ENCODE results near the gene CXCR1. TPM values are rescaled to one million over a fixed set of nuclear protein-coding genes. Genes with fewer than 3 reads are reported as not detected.

Gene CXCR1
- polyA plus RNA-seq, 1 donor (not counting 4 experiments of a cell fraction or from before 2014, with no cell fraction given), result 14.5 TPM

- Histone ChIP-seq H3K4me2 (ENCODE audit: control insufficient read depth, extremely low read depth, insufficient read depth, low read depth, low read length) (no peak overlapping the region), H3K27ac (ENCODE audit: control insufficient read depth, insufficient read depth, low read length) (no peak overlapping the region), H3K9me1 (ENCODE audit: control insufficient read depth, extremely low read depth, insufficient read depth, low read length) (no peaks in the 10 kb centered on the region), H3K9ac (ENCODE audit: control insufficient read depth, extremely low read depth, insufficient read depth, low read length) (no peak overlapping the region), H2AFZ (ENCODE audit: control insufficient read depth, low read length) (no peak overlapping the region), H3K4me3 (ENCODE audit: control insufficient read depth in 2 of 3, extremely low read depth in 1 of 3, insufficient read depth in 2 of 3, low read depth in 1 of 3, low read length in 3 of 3) (no peak overlapping the region), H4K20me1 (ENCODE audit: control insufficient read depth, extremely low read depth, insufficient read depth, low read length) (no peaks in the 10 kb centered on the region), H3K36me3 (ENCODE audit: control insufficient read depth in 2 of 2, extremely low read depth in 1 of 2, insufficient read depth in 2 of 2, low read length in 2 of 2) (no peaks in the 10 kb centered on the region), H3K4me1 (ENCODE audit: control insufficient read depth, extremely low read depth, insufficient read depth, low read length) (no peaks in the 10 kb centered on the region), H3K27me3 (ENCODE audit: control insufficient read depth, extremely low read depth, insufficient read depth, low read length) (no peaks in the 10 kb centered on the region), H3K9me3 (ENCODE audit: control insufficient read depth, low read depth, low read length) (no peaks in the 10 kb centered on the region), H3K79me2 (ENCODE audit: control insufficient read depth, insufficient read depth, low read length) (no peaks in the 10 kb centered on the region)
- dilution Hi-C loops (cut with MboI; ENCODE audit: extremely low pct_ligation_motif_present, low sequenced_read_pairs), result no loop called here
- FAIRE-seq (peak; percentile 13), DNase-seq (ENCODE audit: low read depth, low spot score) (no peak)
- TF ChIP-seq CTCF (optimal IDR thresholded peaks at IDR 0.05 in 1 of 3, IDR thresholded peaks at IDR 0.05 in 1 of 3, conservative IDR thresholded peaks at IDR 0.05 in 1 of 3; ENCODE audit: extremely low read depth in 1 of 3, insufficient read depth in 2 of 3, low read length in 3 of 3), result no peak
- no peak for TF ChIP-seq EZH2 (IDR thresholded peaks at IDR 0.05; ENCODE audit: low read length)
Measured at GRCh38 chr2:218192902-218193430, 26.2 kb upstream of the CXCR1 start.

- Histone ChIP-seq H3K4me2 (ENCODE audit: control insufficient read depth, extremely low read depth, insufficient read depth, low read depth, low read length) (no peak overlapping the region), H3K36me3 (ENCODE audit: control insufficient read depth in 2 of 2, extremely low read depth in 1 of 2, insufficient read depth in 2 of 2, low read length in 2 of 2) (no peaks in the 10 kb centered on the region), H3K9me3 (ENCODE audit: control insufficient read depth, low read depth, low read length) (no peaks in the 10 kb centered on the region), H3K27ac (ENCODE audit: control insufficient read depth, insufficient read depth, low read length) (no peak overlapping the region), H4K20me1 (ENCODE audit: control insufficient read depth, extremely low read depth, insufficient read depth, low read length) (no peaks in the 10 kb centered on the region), H2AFZ (ENCODE audit: control insufficient read depth, low read length) (no peak overlapping the region), H3K9me1 (ENCODE audit: control insufficient read depth, extremely low read depth, insufficient read depth, low read length) (no peaks in the 10 kb centered on the region), H3K27me3 (ENCODE audit: control insufficient read depth, extremely low read depth, insufficient read depth, low read length) (no peaks in the 10 kb centered on the region), H3K4me1 (ENCODE audit: control insufficient read depth, extremely low read depth, insufficient read depth, low read length) (peaks cover 10% of the 10 kb centered on the region), H3K9ac (ENCODE audit: control insufficient read depth, extremely low read depth, insufficient read depth, low read length) (no peak overlapping the region), H3K4me3 (ENCODE audit: control insufficient read depth in 2 of 3, extremely low read depth in 1 of 3, insufficient read depth in 2 of 3, low read depth in 1 of 3, low read length in 3 of 3) (no peak overlapping the region), H3K79me2 (ENCODE audit: control insufficient read depth, insufficient read depth, low read length) (no peaks in the 10 kb centered on the region)
- dilution Hi-C loops (cut with MboI; ENCODE audit: extremely low pct_ligation_motif_present, low sequenced_read_pairs), result no loop called here
- TF ChIP-seq CTCF (optimal IDR thresholded peaks at IDR 0.05 in 1 of 3, IDR thresholded peaks at IDR 0.05 in 1 of 3, conservative IDR thresholded peaks at IDR 0.05 in 1 of 3; ENCODE audit: extremely low read depth in 1 of 3, insufficient read depth in 2 of 3, low read length in 3 of 3) (no peak), EZH2 (IDR thresholded peaks at IDR 0.05; ENCODE audit: low read length) (no peak)
- DNase-seq (ENCODE audit: low read depth, low spot score), result no peak
- no peak for FAIRE-seq
Measured at GRCh38 chr2:218188528-218188927, 21.8 kb upstream of the CXCR1 start.

Data from keratinocyte (primary cell).